GM10266 (cell line): Measurements from ENCODE around the gene FHIP2A.
"Not testable (repeated sequence)": the region's sequence is repeated elsewhere in the genome, so short reads cannot be mapped to it uniquely, and the experiment has no call there.

Experiments used
- DNase-seq: peaks from one replicate; pipeline ENCODE4 v3.0.0; 2012; ENCODE audit errors: extremely low spot score
- CTCF ChIP-seq: IDR thresholded peaks from 2 replicates; pipeline ENCODE4 v1.5.1; 2012; ENCODE audit warnings: mild to moderate bottlenecking, low read depth; ENCODE audit not compliant: control insufficient read depth, insufficient read depth; ENCODE audit errors: missing control alignments

Gene FHIP2A

DNA sequence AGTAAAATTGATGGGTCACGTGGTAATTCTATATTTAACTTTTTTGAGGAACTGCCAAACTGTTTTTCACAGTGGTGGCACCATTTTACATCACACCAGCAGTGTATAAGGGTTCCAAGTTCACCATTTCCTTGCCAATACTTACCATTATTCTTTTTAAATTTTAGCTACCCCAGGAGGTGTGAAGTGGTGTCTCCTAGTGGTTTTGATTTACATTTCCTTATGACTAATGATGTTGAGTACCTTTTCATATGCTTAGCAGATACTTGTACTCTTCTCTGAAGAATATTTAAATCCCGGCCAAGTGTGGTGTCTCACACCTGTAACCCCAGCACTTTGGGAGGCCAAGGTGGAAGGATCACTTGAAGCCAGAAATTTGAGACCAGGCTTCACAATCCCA is 28.5 kb downstream of the FHIP2A start:
- no peak for TF ChIP-seq CTCF
- DNase-seq = no peak

DNA sequence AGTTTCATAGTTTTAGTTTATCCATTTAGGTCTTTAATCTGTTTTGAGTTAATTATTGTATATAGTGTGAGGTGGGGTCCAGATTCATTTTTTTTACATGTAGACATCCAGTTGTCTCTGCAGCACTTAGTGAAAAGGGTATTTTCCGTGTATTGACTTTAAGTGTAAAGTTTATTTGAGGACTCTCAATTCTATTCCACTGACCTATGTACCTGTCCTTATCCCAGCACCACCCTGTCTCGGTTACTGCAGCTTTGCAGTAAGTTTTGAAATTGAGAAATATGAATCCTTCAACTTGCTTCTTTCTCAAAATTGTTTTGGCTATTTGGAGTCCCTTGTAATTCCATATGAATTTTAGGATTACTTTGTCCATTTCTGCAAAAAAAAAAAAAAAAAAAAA is 29.8 kb downstream of the FHIP2A start:
- DNase-seq = no peak
- no peak for TF ChIP-seq CTCF

- TF ChIP-seq CTCF = no peak
- no peak for DNase-seq
These were observed 30.6 kb downstream of the FHIP2A start for GRCh38 chr10:114852197-114852596.

GRCh38 chr10:114854906-114855305 is 33.3 kb downstream of the FHIP2A start:
- TF ChIP-seq CTCF = no peak
- no peak for DNase-seq

GRCh38 chr10:114855776-114856543 is 34.4 kb downstream of the FHIP2A start:
- DNase-seq = no peak
- no peak for TF ChIP-seq CTCF

GRCh38 chr10:114856544-114857287 is 35.1 kb downstream of the FHIP2A start:
- DNase-seq = no peak

GRCh38 chr10:114857288-114857565 is 35.6 kb downstream of the FHIP2A start:
- DNase-seq = not testable (repeated sequence)

More at GRCh38 chr10:114856544-114857287, 35.1 kb downstream of the FHIP2A start:
- TF ChIP-seq CTCF = no peak
